ENCODE data around the gene MRPL38.

MRPL38 gene

DNA sequence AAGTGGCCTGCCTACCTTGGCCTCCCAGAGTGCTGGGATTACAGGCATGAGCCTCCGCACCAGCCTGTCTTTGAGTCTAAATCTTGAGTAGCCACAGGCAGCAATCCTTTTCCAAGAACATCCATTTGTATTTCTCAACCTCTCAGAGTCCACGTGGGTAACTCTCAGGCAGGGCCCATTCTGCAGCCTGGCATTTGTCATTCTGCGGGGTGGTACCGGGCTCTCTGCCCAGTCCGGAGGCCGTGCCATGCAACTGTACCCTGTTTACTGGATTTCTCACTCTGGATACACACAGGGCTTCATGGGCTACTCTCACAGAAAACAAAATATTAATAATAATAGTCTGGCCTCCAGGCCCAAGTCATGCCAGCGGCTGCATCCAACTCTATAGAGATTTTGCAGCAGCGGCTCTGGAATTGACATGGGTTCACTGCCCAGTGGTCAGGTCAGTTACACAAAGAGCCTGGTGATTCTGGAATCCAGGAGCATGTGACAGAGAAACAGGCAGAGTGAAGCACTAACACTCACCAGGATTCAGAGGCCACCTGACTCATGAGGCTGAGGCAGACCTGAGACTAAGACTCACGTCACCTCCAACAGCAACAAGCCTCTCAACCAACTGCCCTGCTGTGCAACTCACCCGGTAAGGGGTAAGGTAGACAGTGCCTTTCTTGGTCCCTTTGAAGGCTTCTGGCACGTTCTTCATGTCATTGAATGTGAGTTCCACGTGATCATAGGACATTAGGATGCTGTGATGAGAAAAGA lies 53.6 kb downstream of the MRPL38 start:
- DNase-seq, result no peak

GRCh38 chr17:75849724-75850123 lies 55.0 kb downstream of the MRPL38 start:
- DNase-seq, result peak; percentile 77

DNA sequence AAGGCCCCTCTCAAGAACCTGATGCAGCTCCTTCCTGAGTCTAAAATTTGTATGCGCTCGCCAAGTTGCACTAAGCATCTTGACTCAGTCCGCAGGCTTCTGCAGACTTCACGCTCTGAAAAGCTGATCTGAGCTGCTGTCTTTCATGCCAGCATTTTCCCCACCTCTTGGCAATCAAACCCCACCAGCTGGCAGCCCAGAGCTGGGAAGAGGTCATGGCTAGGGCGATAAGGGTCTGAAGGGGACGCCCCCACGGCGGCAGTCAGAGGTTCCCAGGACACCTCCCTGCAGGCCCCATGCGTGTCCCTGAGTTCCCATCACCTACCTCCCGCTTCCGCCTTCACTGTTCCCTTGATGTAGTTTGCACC lies 55.4 kb downstream of the MRPL38 start:
- DNase-seq, result peak; percentile 74

Measured in hematopoietic multipotent progenitor cell treated with erythropoietin and hydrocortisone succinate and interleukin-3 and kit ligand, for 6 days (in vitro differentiated cells).